GM19238 (cell line): ENCODE data around the gene RUFY3.
A peak's percentile ranks its signal among the peaks of the same experiment; 100 is the strongest.
"Not testable (repeated sequence)": the region's sequence is repeated elsewhere in the genome, so short reads cannot be mapped to it uniquely, and the experiment has no call there.

ENCODE experiments used
- DNase-seq: peaks from one replicate; pipeline ENCODE4 v3.0.0; 2011; ENCODE audit warnings: low spot score; ENCODE audit not compliant: insufficient read length

The RUFY3 gene

GRCh38 chr4:70839589-70840093, 117.9 kb downstream of the RUFY3 start, which contains the start of gene GRSF1:
Gene GRSF1, minus strand, starts transcription at chr4:70839890. Its CDS starts 63 bp downstream, at chr4:70839827.
- peak; percentile 78 for DNase-seq

DNA sequence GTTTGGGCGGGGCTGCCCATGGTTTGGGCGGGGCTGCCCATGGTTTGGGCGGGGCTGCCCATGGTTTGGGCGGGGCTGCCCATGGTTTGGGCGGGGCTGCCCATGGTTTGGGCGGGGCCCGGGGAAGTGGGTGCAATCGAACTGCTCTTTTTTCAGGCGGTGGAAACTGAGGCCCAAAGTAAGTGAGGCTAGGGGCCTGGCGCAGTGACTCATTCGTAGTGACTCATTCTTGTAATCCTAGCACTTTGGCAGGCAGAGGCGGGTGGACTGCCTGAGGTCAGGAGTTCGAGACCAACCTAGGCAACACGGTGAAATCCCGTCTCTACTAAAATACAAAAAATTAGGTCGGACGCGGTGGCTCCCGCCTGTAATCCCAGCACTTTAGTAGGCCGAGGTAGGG, 118.4 kb downstream of the RUFY3 start:
- DNase-seq: not testable (repeated sequence)

DNA sequence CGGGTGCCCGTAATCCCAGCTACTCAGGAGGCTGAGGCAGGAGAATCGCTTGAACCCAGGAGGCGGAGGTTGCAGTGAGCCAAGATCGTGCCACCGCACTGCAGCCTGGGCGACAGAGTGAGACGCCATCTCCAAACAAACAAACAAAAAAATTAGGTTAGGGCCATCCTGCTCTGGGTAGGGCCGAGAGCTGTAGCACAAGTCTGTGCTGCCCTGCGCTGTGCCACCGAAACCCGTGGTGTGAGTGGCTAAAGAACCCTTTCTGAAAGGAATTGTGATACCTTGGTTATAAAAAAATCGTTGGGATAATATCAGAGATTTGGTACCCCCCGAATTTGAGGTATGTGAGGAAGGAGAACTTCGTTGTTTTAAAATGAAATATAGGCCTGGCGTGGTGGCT, 118.9 kb downstream of the RUFY3 start:
- DNase-seq: not testable (repeated sequence)

- DNase-seq: no peak
Measured at GRCh38 chr4:70841211-70841610, 119.4 kb downstream of the RUFY3 start.

- DNase-seq: no peak
Measured at GRCh38 chr4:70841951-70842350, 120.2 kb downstream of the RUFY3 start.

DNA sequence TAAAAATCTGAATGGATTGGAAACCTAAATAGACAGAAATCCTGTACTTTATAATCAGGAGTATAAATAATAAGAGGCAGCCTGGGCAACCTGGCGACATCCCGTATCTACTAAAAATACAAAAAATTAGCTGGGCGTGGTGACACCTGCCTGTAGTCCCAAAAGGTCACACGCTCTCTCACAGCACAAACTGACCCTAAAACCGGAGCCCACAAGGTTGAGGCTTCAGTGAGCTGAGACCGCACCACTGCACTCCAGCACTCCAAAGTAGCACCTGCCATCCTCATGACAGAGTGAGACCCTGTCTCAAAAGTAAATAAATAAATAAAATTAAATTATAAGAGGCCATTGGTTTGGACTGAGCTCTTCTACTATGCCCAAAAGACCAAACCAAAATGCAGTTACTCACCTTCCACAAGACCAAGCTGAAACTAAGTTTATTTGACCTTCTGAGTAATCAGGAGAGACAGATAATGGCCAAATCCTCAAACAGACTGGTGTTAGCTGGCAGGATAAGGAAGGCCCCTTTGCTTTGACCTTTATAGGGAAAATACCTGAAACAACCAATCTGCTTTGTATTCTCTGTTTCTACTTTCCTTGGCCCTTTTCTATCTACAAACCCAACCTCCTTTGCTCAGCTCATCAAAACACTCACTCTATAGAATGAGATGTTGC, 121.1 kb downstream of the RUFY3 start:
- DNase-seq: no peak

- no peak for DNase-seq
Measured at GRCh38 chr4:70844180-70844579, 122.4 kb downstream of the RUFY3 start.

GRCh38 chr4:70849291-70849690, 127.5 kb downstream of the RUFY3 start:
- DNase-seq: no peak

GRCh38 chr4:70855464-70855863, 133.7 kb downstream of the RUFY3 start:
- no peak for DNase-seq
